Fibroblast of lung (primary cell): ENCODE measurements around the gene MAP1B. TPM values are rescaled to one million over a fixed set of nuclear protein-coding genes. Genes with fewer than 3 reads are reported as not detected.

Experiments
- DNase-seq, 2 donors: peaks; one replicate each; pipeline versions ENCODE4 v3.0.0 to v3.0.0-alpha.2; 2010; ENCODE audit warnings: low read depth in 2 of 2
- H2AFZ ChIP-seq: 2 replicates; pipeline ENCODE4 v1.5.1; 2012; ENCODE audit warnings: low read length, control low read depth, inconsistent platforms
- H3K27ac ChIP-seq: 2 replicates; pipeline ENCODE4 v1.5.1; 2011; ENCODE audit warnings: low read length, control low read depth; ENCODE audit not compliant: insufficient read depth
- H3K27me3 ChIP-seq: 2 replicates; pipeline ENCODE4 v1.5.1; 2011; ENCODE audit warnings: mild to moderate bottlenecking, low read length; ENCODE audit not compliant: control insufficient read depth, insufficient read depth
- H3K36me3 ChIP-seq: 2 replicates; pipeline ENCODE4 v1.5.1; 2011; ENCODE audit warnings: low read length; ENCODE audit not compliant: control insufficient read depth, insufficient read depth
- H3K4me1 ChIP-seq: 2 replicates; pipeline ENCODE4 v1.5.1; 2011; ENCODE audit warnings: low read length; ENCODE audit not compliant: control insufficient read depth, insufficient read depth; ENCODE audit errors: extremely low read depth
- H3K4me2 ChIP-seq: 2 replicates; pipeline ENCODE4 v1.5.1; 2011; ENCODE audit warnings: low read length, control low read depth; ENCODE audit not compliant: insufficient read depth; ENCODE audit errors: extremely low read depth
- H3K4me3 ChIP-seq, 4 experiments: fragments of 200-600 bp in 1 of 4; sonication (generic) in 1 of 4; replicated peaks in 1 of 4; 2 replicates each; pipeline ENCODE4 v1.5.1; 2011 to 2016; ENCODE audit warnings: low read length in 4 of 4, low read depth in 3 of 4, mild to moderate bottlenecking in 3 of 4, control low read depth in 2 of 4, inconsistent platforms in 1 of 4, mixed read lengths in 1 of 4; ENCODE audit not compliant: insufficient read depth in 1 of 4; ENCODE audit errors: control extremely low read depth in 1 of 4
- H3K79me2 ChIP-seq: 2 replicates; pipeline ENCODE4 v1.5.1; 2012; ENCODE audit warnings: mild to moderate bottlenecking, low read length, inconsistent platforms; ENCODE audit not compliant: control insufficient read depth, insufficient read depth
- H3K9ac ChIP-seq: 2 replicates; pipeline ENCODE4 v1.5.1; 2011; ENCODE audit warnings: mild to moderate bottlenecking, low read length, control low read depth; ENCODE audit not compliant: insufficient read depth
- H3K9me3 ChIP-seq: 2 replicates; pipeline ENCODE4 v1.5.1; 2012; ENCODE audit warnings: low read depth, low read length; ENCODE audit not compliant: control insufficient read depth, insufficient read depth
- H4K20me1 ChIP-seq: 2 replicates; pipeline ENCODE4 v1.5.1; 2011; ENCODE audit warnings: low read length; ENCODE audit not compliant: control insufficient read depth, insufficient read depth; ENCODE audit errors: extremely low read depth
- CTCF ChIP-seq, 2 donors: IDR thresholded peaks in 1 of 2; conservative IDR thresholded peaks in 1 of 2; 1 replicate in 1 of 2; 2 replicates in 1 of 2; pipeline ENCODE4 v1.5.1; 2011 to 2012; ENCODE audit warnings: low read length in 2 of 2, control low read depth in 1 of 2, inconsistent platforms in 1 of 2, low read depth in 1 of 2, mild to moderate bottlenecking in 1 of 2
- EZH2 ChIP-seq: IDR thresholded peaks from 2 replicates; pipeline ENCODE4 v1.5.1; 2012; ENCODE audit warnings: low read length, control low read depth, mild to moderate bottlenecking; ENCODE audit errors: missing control alignments
- polyA plus RNA-seq, 2 donors: library from polyadenylated mRNA; depleted of rRNA in 1 of 2; stranded (reverse) in 1 of 2; unstranded in 1 of 2; fragments of >200 nt; gene quantifications; 2 replicates each; pipeline ENCODE4 v1.2.1, GENCODE V29; 2011 to 2012; ENCODE audit warnings: missing spikeins in 1 of 2
- total RNA-seq: library from RNA; depleted of rRNA; stranded (reverse); fragments of >200 nt; gene quantifications from 2 replicates; pipeline ENCODE4 v1.2.1, GENCODE V29; 2014

Gene MAP1B
- total and polyA plus RNA-seq, 2 donors (not counting 1 experiment from before 2014, with no cell fraction given): 83.4 to 109 TPM

- TF ChIP-seq EZH2 (no peak), CTCF (conservative IDR thresholded peaks at IDR 0.05 in 1 of 2, IDR thresholded peaks at IDR 0.05 in 1 of 2; ENCODE audit: low read depth in 1 of 2, low read length in 2 of 2) (no peak)
- H3K4me3 ChIP-seq: no peak overlapping the region
- H3K36me3 ChIP-seq: no peaks in the 10 kb centered on the region
- no peak overlapping the region for H2AFZ ChIP-seq
- DNase-seq: peak in 1 of 2 donors; percentile 13
- H3K4me1 ChIP-seq: peaks cover 13% of the 10 kb centered on the region
- no peaks in the 10 kb centered on the region for H4K20me1 ChIP-seq
- H3K9ac ChIP-seq: no peak overlapping the region
- no peak overlapping the region for H3K4me2 ChIP-seq
- H3K27me3 ChIP-seq: no peaks in the 10 kb centered on the region
- no peaks in the 10 kb centered on the region for H3K9me3 ChIP-seq
- H3K79me2 ChIP-seq: no peaks in the 10 kb centered on the region
- no peak overlapping the region for H3K27ac ChIP-seq
Observed at GRCh38 chr5:72212171-72212570, 104.9 kb downstream of the MAP1B start.

- peaks cover 13% of the 10 kb centered on the region for H3K4me1 ChIP-seq
- no peak overlapping the region for H3K9ac ChIP-seq
- H3K36me3 ChIP-seq: no peaks in the 10 kb centered on the region
- H3K27me3 ChIP-seq: no peaks in the 10 kb centered on the region
- DNase-seq: no peak
- no peaks in the 10 kb centered on the region for H3K9me3 ChIP-seq
- no peak for TF ChIP-seq EZH2
- TF ChIP-seq CTCF (conservative IDR thresholded peaks at IDR 0.05 in 1 of 2, IDR thresholded peaks at IDR 0.05 in 1 of 2; ENCODE audit: low read depth in 1 of 2, low read length in 2 of 2): no peak
- no peaks in the 10 kb centered on the region for H4K20me1 ChIP-seq
- H3K4me3 ChIP-seq: no peak overlapping the region
- no peak overlapping the region for H2AFZ ChIP-seq
- no peak overlapping the region for H3K4me2 ChIP-seq
- no peaks in the 10 kb centered on the region for H3K79me2 ChIP-seq
- H3K27ac ChIP-seq: no peak overlapping the region
Observed at GRCh38 chr5:72213482-72213881, 106.2 kb downstream of the MAP1B start.

GRCh38 chr5:72214168-72214567 lies 106.9 kb downstream of the MAP1B start:
- H2AFZ ChIP-seq: no peak overlapping the region
- no peak overlapping the region for H3K9ac ChIP-seq
- TF ChIP-seq CTCF (conservative IDR thresholded peaks at IDR 0.05 in 1 of 2, IDR thresholded peaks at IDR 0.05 in 1 of 2; ENCODE audit: low read depth in 1 of 2, low read length in 2 of 2) (no peak), EZH2 (no peak)
- no peak overlapping the region for H3K4me3 ChIP-seq
- no peak overlapping the region for H3K27ac ChIP-seq
- H3K4me2 ChIP-seq: no peak overlapping the region
- H4K20me1 ChIP-seq: no peaks in the 10 kb centered on the region
- no peak for DNase-seq
- H3K27me3 ChIP-seq: no peaks in the 10 kb centered on the region
- no peaks in the 10 kb centered on the region for H3K9me3 ChIP-seq
- H3K4me1 ChIP-seq: peaks cover 13% of the 10 kb centered on the region
- no peaks in the 10 kb centered on the region for H3K36me3 ChIP-seq
- no peaks in the 10 kb centered on the region for H3K79me2 ChIP-seq
